K562 (cell line): Measurements from ENCODE around the gene UNC45A. TPM values are rescaled to one million over a fixed set of nuclear protein-coding genes. Genes with fewer than 3 reads are reported as not detected.

Experiments used
- FIP1L1 ChIP-seq: fragments of 200-400 bp; formaldehyde crosslinking; IDR thresholded peaks from 2 replicates; pipeline ENCODE4 v1.6.1; 2018; ENCODE audit warnings: mild to moderate bottlenecking, low read depth, low read length; ENCODE audit not compliant: poor library complexity, severe bottlenecking
- JUNB ChIP-seq: fragments of 450-650 bp; formaldehyde crosslinking; conservative IDR thresholded peaks from 2 replicates; pipeline ENCODE4 v1.4.0; 2020; ENCODE audit warnings: mild to moderate bottlenecking
- POLR2G ChIP-seq: fragments of 200-400 bp; formaldehyde crosslinking; IDR thresholded peaks from 2 replicates; pipeline ENCODE4 v1.6.1; 2017; ENCODE audit warnings: low read depth, mild to moderate bottlenecking, antibody characterized with exemption, low read length, moderate library complexity
- SMARCA5 ChIP-seq: fragments of 450-650 bp; IDR thresholded peaks from 2 replicates; pipeline ENCODE4 v1.6.1; 2016
- polyA plus RNA-seq, 8 experiments: library from polyadenylated mRNA; depleted of rRNA in 4 of 8; stranded (reverse) in 5 of 8; unstranded in 3 of 8; fragments of >200 nt; fragmentation: Nextera tagmentation in 2 of 8; fragmentation: Illumina TruSeq in 1 of 8; extraction: Ambion mirVana in 2 of 8; extraction: Trizol in 1 of 8; gene quantifications; 2 replicates each; pipeline versions ENCODE4 v1.2.1 to v1.2.3, GENCODE V29; 2011 to 2014; ENCODE audit warnings: inconsistent platforms in 1 of 8, missing spikeins in 1 of 8
- total RNA-seq, 7 experiments: library from RNA; depleted of rRNA in 6 of 7; stranded (reverse); fragments of >200 nt in 6 of 7; fragmentation: Illumina TruSeq in 2 of 7; extraction: Trizol in 2 of 7; gene quantifications; 2 replicates each; pipeline versions ENCODE4 v1.2.1 to v1.2.3, GENCODE V29; 2011 to 2021; ENCODE audit warnings: low replicate concordance in 1 of 7
- TF ChIP-seq, protein P1 (sequence below): fragments of 450-650 bp; IDR thresholded peaks from 2 replicates; pipeline ENCODE4 v1.6.1; 2016; ENCODE audit warnings: mild to moderate bottlenecking, moderate library complexity

Gene UNC45A
- total and polyA plus RNA-seq, 9 of the 15 experiments (the other 6 are each of a cell fraction or from before 2014, with no cell fraction given) = 22.4 to 79.3 (median 43.7) TPM

DNA sequence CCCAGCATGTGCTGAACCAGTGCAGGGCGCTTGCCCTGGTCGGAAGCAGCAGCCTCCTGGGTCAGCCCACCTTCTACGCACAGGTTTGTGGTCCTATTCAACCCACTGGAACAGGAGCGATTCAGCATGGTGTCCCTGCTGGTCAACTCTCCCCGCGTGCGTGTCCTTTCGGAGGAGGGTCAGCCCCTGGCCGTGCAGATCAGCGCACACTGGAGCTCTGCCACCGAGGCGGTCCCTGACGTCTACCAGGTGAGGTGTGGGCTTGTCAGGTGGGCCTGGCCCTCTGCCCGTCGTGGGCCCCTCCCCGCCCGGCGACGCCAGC is 23.8 kb upstream of the UNC45A start (continued):
- TF ChIP-seq, protein P1, sequence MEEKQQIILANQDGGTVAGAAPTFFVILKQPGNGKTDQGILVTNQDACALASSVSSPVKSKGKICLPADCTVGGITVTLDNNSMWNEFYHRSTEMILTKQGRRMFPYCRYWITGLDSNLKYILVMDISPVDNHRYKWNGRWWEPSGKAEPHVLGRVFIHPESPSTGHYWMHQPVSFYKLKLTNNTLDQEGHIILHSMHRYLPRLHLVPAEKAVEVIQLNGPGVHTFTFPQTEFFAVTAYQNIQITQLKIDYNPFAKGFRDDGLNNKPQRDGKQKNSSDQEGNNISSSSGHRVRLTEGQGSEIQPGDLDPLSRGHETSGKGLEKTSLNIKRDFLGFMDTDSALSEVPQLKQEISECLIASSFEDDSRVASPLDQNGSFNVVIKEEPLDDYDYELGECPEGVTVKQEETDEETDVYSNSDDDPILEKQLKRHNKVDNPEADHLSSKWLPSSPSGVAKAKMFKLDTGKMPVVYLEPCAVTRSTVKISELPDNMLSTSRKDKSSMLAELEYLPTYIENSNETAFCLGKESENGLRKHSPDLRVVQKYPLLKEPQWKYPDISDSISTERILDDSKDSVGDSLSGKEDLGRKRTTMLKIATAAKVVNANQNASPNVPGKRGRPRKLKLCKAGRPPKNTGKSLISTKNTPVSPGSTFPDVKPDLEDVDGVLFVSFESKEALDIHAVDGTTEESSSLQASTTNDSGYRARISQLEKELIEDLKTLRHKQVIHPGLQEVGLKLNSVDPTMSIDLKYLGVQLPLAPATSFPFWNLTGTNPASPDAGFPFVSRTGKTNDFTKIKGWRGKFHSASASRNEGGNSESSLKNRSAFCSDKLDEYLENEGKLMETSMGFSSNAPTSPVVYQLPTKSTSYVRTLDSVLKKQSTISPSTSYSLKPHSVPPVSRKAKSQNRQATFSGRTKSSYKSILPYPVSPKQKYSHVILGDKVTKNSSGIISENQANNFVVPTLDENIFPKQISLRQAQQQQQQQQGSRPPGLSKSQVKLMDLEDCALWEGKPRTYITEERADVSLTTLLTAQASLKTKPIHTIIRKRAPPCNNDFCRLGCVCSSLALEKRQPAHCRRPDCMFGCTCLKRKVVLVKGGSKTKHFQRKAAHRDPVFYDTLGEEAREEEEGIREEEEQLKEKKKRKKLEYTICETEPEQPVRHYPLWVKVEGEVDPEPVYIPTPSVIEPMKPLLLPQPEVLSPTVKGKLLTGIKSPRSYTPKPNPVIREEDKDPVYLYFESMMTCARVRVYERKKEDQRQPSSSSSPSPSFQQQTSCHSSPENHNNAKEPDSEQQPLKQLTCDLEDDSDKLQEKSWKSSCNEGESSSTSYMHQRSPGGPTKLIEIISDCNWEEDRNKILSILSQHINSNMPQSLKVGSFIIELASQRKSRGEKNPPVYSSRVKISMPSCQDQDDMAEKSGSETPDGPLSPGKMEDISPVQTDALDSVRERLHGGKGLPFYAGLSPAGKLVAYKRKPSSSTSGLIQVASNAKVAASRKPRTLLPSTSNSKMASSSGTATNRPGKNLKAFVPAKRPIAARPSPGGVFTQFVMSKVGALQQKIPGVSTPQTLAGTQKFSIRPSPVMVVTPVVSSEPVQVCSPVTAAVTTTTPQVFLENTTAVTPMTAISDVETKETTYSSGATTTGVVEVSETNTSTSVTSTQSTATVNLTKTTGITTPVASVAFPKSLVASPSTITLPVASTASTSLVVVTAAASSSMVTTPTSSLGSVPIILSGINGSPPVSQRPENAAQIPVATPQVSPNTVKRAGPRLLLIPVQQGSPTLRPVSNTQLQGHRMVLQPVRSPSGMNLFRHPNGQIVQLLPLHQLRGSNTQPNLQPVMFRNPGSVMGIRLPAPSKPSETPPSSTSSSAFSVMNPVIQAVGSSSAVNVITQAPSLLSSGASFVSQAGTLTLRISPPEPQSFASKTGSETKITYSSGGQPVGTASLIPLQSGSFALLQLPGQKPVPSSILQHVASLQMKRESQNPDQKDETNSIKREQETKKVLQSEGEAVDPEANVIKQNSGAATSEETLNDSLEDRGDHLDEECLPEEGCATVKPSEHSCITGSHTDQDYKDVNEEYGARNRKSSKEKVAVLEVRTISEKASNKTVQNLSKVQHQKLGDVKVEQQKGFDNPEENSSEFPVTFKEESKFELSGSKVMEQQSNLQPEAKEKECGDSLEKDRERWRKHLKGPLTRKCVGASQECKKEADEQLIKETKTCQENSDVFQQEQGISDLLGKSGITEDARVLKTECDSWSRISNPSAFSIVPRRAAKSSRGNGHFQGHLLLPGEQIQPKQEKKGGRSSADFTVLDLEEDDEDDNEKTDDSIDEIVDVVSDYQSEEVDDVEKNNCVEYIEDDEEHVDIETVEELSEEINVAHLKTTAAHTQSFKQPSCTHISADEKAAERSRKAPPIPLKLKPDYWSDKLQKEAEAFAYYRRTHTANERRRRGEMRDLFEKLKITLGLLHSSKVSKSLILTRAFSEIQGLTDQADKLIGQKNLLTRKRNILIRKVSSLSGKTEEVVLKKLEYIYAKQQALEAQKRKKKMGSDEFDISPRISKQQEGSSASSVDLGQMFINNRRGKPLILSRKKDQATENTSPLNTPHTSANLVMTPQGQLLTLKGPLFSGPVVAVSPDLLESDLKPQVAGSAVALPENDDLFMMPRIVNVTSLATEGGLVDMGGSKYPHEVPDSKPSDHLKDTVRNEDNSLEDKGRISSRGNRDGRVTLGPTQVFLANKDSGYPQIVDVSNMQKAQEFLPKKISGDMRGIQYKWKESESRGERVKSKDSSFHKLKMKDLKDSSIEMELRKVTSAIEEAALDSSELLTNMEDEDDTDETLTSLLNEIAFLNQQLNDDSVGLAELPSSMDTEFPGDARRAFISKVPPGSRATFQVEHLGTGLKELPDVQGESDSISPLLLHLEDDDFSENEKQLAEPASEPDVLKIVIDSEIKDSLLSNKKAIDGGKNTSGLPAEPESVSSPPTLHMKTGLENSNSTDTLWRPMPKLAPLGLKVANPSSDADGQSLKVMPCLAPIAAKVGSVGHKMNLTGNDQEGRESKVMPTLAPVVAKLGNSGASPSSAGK = no peak
- TF ChIP-seq POLR2G (0 out of 2 replicates have a peak, but pooled peaks have one; percentile 34), JUNB (no peak), SMARCA5 (no peak), FIP1L1 (no peak)
